HFF-Myc (cell line): Measurements from ENCODE around the gene ERCC6.

Experiments used
- DNase-seq: peaks from one replicate; pipeline ENCODE4 v3.0.0-alpha.2; 2011; ENCODE audit warnings: low read depth; ENCODE audit errors: extremely low read depth
- H3K4me3 ChIP-seq: replicated peaks from 2 replicates; pipeline ENCODE4 v1.5.1; 2011; ENCODE audit warnings: low read depth, mild to moderate bottlenecking, control low read depth, low read length
- TF ChIP-seq, protein P1 (sequence below): IDR thresholded peaks from 2 replicates; pipeline ENCODE4 v1.5.1; 2012; ENCODE audit warnings: mild to moderate bottlenecking, low read depth, low read length, control low read depth; ENCODE audit errors: missing control alignments

Gene ERCC6

DNA sequence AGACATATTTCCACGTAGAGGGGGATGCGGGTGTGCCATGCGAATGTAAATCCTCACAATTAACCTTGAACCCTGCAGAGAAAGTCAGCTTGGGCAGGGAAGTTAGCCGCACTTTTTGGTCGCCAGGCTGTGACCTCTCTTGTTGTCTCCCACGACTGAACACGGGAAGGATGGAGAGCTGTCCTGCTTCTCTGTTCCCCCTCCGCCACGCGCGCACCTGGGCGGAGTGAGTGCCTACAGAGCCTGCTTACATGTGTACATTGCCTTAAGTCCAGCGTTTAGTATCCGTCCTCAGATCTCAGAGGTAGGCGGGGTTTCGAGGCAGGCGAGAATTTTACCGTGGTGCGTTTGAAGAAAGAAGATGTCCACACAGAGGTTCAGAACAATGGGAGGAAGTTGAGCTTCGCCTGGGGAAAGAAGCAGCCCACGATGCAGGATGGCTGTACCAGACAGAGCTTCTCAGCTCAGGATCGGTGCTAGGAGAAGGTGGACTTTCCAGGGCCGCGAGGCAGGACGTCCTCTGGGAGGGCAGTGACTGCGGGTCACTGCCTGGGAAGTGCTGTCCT, 482 bp upstream of the ERCC6 start:
- peak overlapping the region; percentile 76 for H3K4me3 ChIP-seq
- TF ChIP-seq, protein P1, sequence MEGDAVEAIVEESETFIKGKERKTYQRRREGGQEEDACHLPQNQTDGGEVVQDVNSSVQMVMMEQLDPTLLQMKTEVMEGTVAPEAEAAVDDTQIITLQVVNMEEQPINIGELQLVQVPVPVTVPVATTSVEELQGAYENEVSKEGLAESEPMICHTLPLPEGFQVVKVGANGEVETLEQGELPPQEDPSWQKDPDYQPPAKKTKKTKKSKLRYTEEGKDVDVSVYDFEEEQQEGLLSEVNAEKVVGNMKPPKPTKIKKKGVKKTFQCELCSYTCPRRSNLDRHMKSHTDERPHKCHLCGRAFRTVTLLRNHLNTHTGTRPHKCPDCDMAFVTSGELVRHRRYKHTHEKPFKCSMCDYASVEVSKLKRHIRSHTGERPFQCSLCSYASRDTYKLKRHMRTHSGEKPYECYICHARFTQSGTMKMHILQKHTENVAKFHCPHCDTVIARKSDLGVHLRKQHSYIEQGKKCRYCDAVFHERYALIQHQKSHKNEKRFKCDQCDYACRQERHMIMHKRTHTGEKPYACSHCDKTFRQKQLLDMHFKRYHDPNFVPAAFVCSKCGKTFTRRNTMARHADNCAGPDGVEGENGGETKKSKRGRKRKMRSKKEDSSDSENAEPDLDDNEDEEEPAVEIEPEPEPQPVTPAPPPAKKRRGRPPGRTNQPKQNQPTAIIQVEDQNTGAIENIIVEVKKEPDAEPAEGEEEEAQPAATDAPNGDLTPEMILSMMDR, result no peak
- no peak for DNase-seq

DNA sequence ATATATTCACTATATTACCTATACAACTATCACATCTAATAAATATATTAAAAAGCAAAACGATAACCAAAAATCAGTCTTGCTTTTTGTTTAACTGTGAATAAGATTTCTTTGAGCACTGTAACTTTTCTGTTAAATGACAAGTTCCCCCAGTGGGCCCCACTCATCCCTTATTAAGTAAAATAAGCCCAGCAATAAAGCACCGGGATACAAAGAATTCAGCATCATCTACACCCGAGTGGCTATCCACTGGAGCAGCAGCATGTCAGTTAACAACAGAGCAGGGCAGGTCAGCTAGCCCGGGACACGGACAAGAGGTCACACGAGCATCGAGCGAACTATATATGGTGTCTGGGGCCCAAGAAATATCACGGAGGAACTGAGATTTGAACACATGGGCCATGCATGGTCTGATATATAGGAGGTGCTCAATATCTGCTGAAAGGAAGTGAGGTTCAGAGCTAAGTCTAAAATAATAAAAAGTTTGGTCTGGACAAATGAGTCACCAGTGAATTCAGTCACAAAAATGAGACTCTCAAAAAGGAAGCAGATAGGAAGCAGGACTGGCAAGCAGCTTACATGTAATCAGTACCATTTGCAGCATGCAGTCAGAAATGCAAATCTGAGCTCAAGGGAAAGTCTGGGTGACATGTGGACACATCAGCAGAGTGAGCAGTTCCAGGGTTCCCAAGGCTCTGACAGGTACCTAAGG, 4.1 kb downstream of the ERCC6 start:
- no peak overlapping the region for H3K4me3 ChIP-seq
- TF ChIP-seq, protein P1, result no peak
- DNase-seq, result peak; percentile 60

DNA sequence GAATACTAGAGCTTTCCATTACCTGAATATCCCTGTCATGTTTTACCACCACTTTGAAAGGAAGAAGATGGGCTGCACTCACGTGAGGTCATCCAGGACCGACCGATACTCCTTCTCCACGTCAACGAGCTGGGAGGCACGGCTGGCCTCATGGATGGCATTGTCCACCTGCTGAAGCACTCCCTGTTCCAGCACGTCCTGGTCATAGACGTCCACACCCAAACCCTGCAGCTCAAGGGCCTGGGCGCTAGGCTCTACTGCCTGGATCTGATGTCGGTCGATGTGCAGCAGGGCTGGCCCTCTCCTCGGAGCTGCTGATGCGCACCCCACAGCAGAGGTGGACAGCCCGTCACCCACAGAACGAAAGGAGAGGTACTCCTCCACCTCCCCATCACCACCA, 6.5 kb downstream of the ERCC6 start:
- no peak overlapping the region for H3K4me3 ChIP-seq
- no peak for DNase-seq
- TF ChIP-seq, protein P1, result no peak

DNA sequence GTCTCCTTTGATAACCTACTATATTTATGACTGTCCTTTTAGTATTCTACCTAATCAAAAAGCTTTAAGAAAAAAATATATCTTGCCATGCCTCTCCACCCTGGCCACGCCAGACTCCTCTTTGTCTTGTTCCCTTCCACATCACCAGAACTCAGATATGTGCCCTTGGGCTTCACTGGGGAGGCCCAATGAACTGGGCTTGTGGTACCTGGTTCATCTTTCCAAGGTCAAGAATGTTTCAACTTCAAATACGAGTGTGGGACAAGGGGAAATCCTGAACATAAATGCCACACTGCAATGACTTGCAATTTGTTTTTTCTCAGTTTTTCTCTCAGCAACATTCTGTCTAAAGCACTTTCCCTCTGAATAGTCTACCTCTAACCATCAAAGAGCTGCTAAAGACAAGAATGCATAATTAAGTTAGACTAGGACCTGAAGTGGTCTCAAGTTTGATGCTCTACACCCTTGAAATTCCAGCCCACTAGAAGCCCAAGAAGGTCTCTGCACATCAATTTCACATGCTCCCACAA, 9.9 kb downstream of the ERCC6 start:
- TF ChIP-seq, protein P1, result no peak
- H3K4me3 ChIP-seq, result no peak overlapping the region
- DNase-seq, result no peak

DNA sequence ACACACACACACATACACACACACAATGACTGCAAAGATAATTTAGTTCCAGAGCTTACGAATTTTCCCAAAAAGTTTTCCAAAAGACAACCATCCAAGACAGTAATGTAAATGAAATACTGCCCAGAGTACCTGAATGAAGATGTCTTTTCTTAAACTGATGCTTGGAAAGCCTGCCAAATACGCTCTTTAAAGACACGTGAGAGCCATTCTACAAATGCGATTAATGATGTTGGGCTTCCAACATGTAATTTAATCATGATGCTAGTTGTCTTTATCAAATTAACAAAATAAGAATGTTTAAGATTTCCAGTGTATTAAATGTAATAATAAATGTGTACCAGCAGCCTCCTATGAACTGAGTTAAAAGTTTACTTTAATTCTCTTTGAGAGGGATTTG, 11.1 kb downstream of the ERCC6 start:
- no peak overlapping the region for H3K4me3 ChIP-seq
- DNase-seq, result no peak
- TF ChIP-seq, protein P1, result no peak

DNA sequence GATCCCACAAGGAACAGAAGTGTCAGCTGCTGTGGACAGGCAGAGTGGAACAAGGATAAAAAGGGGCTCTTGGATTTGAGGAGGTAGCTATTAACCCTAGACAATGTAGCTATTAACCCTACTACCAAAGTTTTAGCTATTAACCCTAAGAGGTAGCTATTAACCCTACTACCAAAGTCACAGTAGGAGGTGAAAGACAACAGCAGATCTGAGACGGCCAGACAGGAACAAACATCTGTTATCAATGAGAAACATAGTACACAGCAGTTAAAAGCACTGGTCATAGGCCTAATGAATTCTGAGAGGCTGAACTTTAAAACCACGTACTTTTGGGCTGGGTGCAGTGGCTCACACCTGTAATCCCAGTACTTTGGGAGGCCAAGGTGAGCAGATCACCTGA, 11.9 kb downstream of the ERCC6 start:
- DNase-seq, result no peak
- no peak overlapping the region for H3K4me3 ChIP-seq
- TF ChIP-seq, protein P1, result no peak
